ENCODE measurements around the gene ELFN2.

ELFN2 gene

GRCh38 chr22:37387793-37388192 is 39.5 kb downstream of the ELFN2 start:
- Histone ChIP-seq H3K27ac (ENCODE audit: extremely low read depth, low read depth, low read length) (no peak overlapping the region), H3K9me3 (ENCODE audit: control insufficient read depth, insufficient read depth, low read depth, low read length) (no peaks in the 10 kb centered on the region), H3K4me1 (ENCODE audit: control insufficient read depth, insufficient read depth, low read length) (no peaks in the 10 kb centered on the region), H3K4me3 (ENCODE audit: low read depth, low read length) (no peak overlapping the region), H3K36me3 (ENCODE audit: control insufficient read depth in 2 of 2, insufficient read depth in 1 of 2, low read length in 2 of 2) (no peaks in the 10 kb centered on the region)
- POLR2A ChIA-PET, result interaction anchor here (0.5 to 2.0 kb wide), 2 partner anchors 30 to 172 kb away, joined by 3 to 4 read pairs; no protein-coding TSS in a partner anchor
- no peak for TF ChIP-seq ZBTB11 (tag by site-specific recombination; conservative IDR thresholded peaks at IDR 0.05; ENCODE audit: low read depth)
- TF ChIP-seq ZNF639 (tag by site-specific recombination; IDR thresholded peaks at IDR 0.05), result no peak
- no peak for TF ChIP-seq ZNF148 (tag by site-specific recombination; IDR thresholded peaks at IDR 0.05; ENCODE audit: borderline replicate concordance)
- peak; percentile 78 for TF ChIP-seq ZFHX2 (tag by site-specific recombination; conservative IDR thresholded peaks at IDR 0.05)
- peak; percentile 93 for TF ChIP-seq EGR2 (tag by site-specific recombination; IDR thresholded peaks at IDR 0.05; ENCODE audit: low read depth)
- no peak for TF ChIP-seq ZNF324 (tag by site-specific recombination; IDR thresholded peaks at IDR 0.05)
- TF ChIP-seq ZFP69B (tag by site-specific recombination; IDR thresholded peaks at IDR 0.05), result no peak
- CTCF ChIA-PET, result interaction anchor here (0.8 kb wide), 1 partner anchor 84 kb away, joined by 3 read pairs; no protein-coding TSS in a partner anchor

- TF ChIP-seq ZIC2 (tag by site-specific recombination; IDR thresholded peaks at IDR 0.05), result peak; percentile 2; the same call in 1 of the 2 replicates
- TF ChIP-seq ZNF133 (tag by site-specific recombination; IDR thresholded peaks at IDR 0.05), result peak; percentile 66
- TF ChIP-seq ZNF514 (tag by site-specific recombination; IDR thresholded peaks at IDR 0.05), result no peak
- H3K36me3 ChIP-seq (ENCODE audit: control insufficient read depth in 2 of 2, insufficient read depth in 1 of 2, low read length in 2 of 2), result no peaks in the 10 kb centered on the region
- H3K4me3 ChIP-seq (ENCODE audit: low read depth, low read length), result no peak overlapping the region
- ChIA-PET CTCF (interaction anchor here (0.8 to 0.9 kb wide), 2 partner anchors 70 to 71 kb away, joined by 3 to 4 read pairs; no protein-coding TSS in a partner anchor), POLR2A (interaction anchor here (2.0 kb wide), 1 partner anchor 31 kb away, joined by 4 read pairs; no protein-coding TSS in a partner anchor)
- H3K4me1 ChIP-seq (ENCODE audit: control insufficient read depth, insufficient read depth, low read length), result no peaks in the 10 kb centered on the region
- H3K27ac ChIP-seq (ENCODE audit: extremely low read depth, low read depth, low read length), result no peak overlapping the region
- H3K9me3 ChIP-seq (ENCODE audit: control insufficient read depth, insufficient read depth, low read depth, low read length), result no peaks in the 10 kb centered on the region
These were observed 40.8 kb downstream of the ELFN2 start for GRCh38 chr22:37386441-37386840.

GRCh38 chr22:37384691-37385090 is 42.6 kb downstream of the ELFN2 start:
- Histone ChIP-seq H3K27ac (ENCODE audit: extremely low read depth, low read depth, low read length) (no peak overlapping the region), H3K36me3 (ENCODE audit: control insufficient read depth in 2 of 2, insufficient read depth in 1 of 2, low read length in 2 of 2) (no peaks in the 10 kb centered on the region), H3K4me3 (ENCODE audit: low read depth, low read length) (no peak overlapping the region), H3K9me3 (ENCODE audit: control insufficient read depth, insufficient read depth, low read depth, low read length) (no peaks in the 10 kb centered on the region), H3K4me1 (ENCODE audit: control insufficient read depth, insufficient read depth, low read length) (no peaks in the 10 kb centered on the region)
- ChIA-PET POLR2A (no interaction called here), CTCF (no interaction called here)
- TF ChIP-seq REST (tag by site-specific recombination; IDR thresholded peaks at IDR 0.05), result no peak
- no peak for TF ChIP-seq ZSCAN16 (tag by site-specific recombination; IDR thresholded peaks at IDR 0.05)
